Measurements from ENCODE around the gene STAT4.

- TF ChIP-seq, protein P1, sequence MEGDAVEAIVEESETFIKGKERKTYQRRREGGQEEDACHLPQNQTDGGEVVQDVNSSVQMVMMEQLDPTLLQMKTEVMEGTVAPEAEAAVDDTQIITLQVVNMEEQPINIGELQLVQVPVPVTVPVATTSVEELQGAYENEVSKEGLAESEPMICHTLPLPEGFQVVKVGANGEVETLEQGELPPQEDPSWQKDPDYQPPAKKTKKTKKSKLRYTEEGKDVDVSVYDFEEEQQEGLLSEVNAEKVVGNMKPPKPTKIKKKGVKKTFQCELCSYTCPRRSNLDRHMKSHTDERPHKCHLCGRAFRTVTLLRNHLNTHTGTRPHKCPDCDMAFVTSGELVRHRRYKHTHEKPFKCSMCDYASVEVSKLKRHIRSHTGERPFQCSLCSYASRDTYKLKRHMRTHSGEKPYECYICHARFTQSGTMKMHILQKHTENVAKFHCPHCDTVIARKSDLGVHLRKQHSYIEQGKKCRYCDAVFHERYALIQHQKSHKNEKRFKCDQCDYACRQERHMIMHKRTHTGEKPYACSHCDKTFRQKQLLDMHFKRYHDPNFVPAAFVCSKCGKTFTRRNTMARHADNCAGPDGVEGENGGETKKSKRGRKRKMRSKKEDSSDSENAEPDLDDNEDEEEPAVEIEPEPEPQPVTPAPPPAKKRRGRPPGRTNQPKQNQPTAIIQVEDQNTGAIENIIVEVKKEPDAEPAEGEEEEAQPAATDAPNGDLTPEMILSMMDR (IDR thresholded peaks at IDR 0.05), result no peak
- TF ChIP-seq POLR2A (IDR thresholded peaks at IDR 0.05), result no peak
These were observed 15.4 kb upstream of the STAT4 start for GRCh38 chr2:191166111-191166755.
